ENCODE data around the gene PRKCH.

The PRKCH gene

GRCh38 chr14:61438036-61438435 lies 116.7 kb downstream of the PRKCH start:
- DNase-seq, result no peak
- in situ Hi-C loops (cut with MboI; ENCODE audit: low pct_unique_long_range_greater_than_20kb, low sequenced_read_pairs), result no loop called here

GRCh38 chr14:61438497-61438859 lies 117.1 kb downstream of the PRKCH start:
- DNase-seq, result no peak
- in situ Hi-C loops (cut with MboI; ENCODE audit: low pct_unique_long_range_greater_than_20kb, low sequenced_read_pairs), result no loop called here

DNA sequence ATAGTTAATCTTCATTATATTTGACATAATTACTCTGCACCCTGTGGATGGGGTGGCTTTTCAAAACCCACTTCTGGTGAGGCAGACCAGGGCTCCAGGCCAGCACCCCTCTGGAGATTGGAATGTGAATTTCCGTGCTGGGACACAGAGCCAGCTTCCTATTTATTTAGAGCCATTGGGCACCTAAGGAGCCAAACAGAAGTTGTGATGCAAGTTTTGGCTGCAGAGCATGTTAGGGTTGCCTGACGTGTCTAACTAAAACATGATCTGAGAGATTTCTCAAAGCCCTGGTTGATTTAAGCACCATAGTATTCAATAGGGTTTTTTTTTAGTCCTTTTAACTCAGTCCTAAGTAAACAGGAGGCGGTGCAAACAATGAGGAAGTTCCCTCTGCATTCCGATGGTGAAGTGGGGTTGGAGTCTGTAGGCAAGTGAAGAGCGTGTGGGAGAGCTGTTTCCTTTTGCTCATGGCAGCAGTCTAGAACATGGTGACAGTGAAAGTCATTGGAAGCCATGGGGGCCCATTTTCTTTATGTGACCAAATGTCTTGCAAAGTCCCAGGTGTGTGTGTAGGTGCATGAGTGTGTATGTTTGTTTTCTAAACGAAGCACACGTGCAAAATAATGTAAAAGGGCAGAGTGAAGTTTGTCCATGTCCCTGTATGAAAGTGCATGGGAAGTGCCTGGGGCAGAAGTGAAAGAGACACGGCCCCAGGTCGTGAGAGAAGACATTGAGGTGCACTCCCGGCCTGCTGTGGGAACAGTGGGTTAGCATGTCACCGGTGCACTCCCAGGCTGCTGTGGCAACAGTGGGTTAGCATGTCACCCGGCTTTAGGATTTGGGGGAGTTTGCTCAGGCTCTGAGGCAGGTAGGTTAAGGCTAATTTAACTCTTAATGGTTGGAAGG lies 117.7 kb downstream of the PRKCH start:
- in situ Hi-C loops (cut with MboI; ENCODE audit: low pct_unique_long_range_greater_than_20kb, low sequenced_read_pairs), result no loop called here
- DNase-seq, result peak; percentile 91

DNA sequence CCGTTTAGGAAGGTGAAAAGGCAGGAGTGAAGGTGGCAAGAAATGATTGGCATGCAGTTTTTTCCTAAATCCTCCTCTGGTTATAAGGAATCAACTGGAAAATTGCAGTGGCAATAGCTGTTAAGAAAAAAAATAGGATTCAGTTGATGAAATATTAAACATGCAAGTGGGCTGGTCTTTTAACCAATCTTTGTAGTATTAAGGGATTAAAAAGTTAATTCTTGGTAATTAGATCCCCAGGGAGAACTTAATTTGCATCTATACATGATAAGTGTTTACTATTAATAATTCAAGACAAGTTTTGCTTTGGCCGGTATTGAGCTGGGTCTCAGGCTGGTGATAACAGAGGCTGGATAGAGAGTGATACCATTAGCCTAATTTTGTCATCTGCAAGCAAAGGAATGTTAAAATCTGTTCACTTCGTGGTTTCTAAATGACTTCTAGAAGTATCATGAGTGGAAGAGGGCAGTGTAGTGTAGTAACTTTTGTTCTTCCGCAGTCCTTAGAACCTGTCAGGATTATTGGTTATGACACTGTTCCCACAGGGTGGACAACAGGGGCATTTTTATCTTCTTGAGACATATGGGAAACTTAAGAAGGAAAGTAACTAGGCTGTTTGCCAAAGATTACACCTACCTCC lies 118.5 kb downstream of the PRKCH start:
- no peak for DNase-seq
- in situ Hi-C loops (cut with MboI; ENCODE audit: low pct_unique_long_range_greater_than_20kb, low sequenced_read_pairs), result no loop called here

DNA sequence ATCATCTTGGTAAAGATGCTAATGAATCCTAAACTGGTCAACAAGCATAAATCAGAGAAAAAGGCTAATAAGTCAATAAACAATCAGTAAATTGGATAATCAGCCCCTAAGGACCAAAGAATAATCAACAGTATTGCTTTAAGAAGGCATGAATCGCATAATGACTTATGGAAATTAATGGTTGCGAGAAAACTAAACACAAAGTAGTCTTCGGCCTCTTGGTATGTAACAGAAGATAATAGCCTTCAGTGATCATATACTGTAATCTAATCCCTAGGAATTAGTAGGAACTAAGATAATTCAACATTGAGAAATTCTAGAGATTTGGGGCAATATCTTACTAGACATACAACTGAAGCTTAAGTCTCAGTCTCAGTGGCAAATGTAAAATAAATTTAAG lies 122.1 kb downstream of the PRKCH start:
- DNase-seq, result no peak
- in situ Hi-C loops (cut with MboI; ENCODE audit: low pct_unique_long_range_greater_than_20kb, low sequenced_read_pairs), result no loop called here

GRCh38 chr14:61444215-61444768 lies 122.9 kb downstream of the PRKCH start:
- in situ Hi-C loops (cut with MboI; ENCODE audit: low pct_unique_long_range_greater_than_20kb, low sequenced_read_pairs), result no loop called here
- peak; percentile 56 for DNase-seq

- DNase-seq, result no peak
- in situ Hi-C loops (cut with MboI; ENCODE audit: low pct_unique_long_range_greater_than_20kb, low sequenced_read_pairs), result loop anchor here (25.0 kb wide), 1 partner anchor 686 kb away; no protein-coding TSS in a partner anchor
These were observed 130.1 kb downstream of the PRKCH start for GRCh38 chr14:61451491-61451890.

DNA sequence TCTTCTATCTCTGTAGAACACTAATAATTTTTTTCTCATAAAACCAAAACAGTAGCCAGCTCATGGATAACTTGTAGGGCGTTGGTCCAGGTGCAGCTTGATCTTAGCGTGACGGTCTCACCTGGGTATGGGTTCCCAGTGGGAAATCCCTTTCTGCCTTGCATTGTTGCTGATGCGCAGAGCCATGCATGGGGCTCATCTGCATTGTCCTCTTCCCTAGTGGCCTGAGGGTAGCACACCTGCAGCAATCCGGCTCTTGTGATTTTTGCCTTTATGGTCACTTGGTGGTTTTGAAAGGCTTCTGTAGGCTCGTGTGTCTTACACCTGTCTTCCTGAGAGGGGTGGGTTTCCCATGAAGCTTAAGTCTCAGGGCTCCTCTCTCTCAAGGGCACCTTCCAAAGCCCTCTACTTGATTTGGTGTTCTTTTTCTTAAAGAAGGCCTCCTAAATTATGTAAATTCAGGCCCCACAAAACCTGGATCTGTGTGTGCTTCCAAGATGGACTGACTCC lies 130.6 kb downstream of the PRKCH start:
- DNase-seq, result no peak
- in situ Hi-C loops (cut with MboI; ENCODE audit: low pct_unique_long_range_greater_than_20kb, low sequenced_read_pairs), result loop anchor here (25.0 kb wide), 1 partner anchor 685 kb away; no protein-coding TSS in a partner anchor

DNA sequence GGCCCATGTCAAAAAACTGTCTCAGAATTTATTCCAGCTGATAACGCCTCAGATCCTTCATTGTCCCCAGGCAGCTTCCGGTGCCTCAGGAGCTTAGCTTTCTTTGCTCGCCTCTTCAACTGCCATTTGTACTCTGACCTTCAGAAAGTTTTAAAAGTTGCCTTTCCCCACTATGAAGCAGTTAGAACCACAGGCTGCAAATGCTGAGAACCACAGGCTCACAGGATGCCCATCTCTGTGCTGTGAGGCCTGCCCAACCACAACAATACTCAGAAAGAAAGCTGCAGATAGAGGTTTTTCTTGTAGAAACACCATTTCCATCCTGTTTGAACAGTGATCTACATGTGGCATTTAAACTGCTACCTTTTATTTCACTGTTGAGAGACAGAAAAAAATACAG lies 131.1 kb downstream of the PRKCH start:
- in situ Hi-C loops (cut with MboI; ENCODE audit: low pct_unique_long_range_greater_than_20kb, low sequenced_read_pairs), result loop anchor here (25.0 kb wide), 1 partner anchor 685 kb away; no protein-coding TSS in a partner anchor

GRCh38 chr14:61453103-61453767 lies 131.9 kb downstream of the PRKCH start:
- DNase-seq, result no peak
- in situ Hi-C loops (cut with MboI; ENCODE audit: low pct_unique_long_range_greater_than_20kb, low sequenced_read_pairs), result loop anchor here (25.0 kb wide), 1 partner anchor 684 kb away; no protein-coding TSS in a partner anchor

More for the DNA sequence above, 131.1 kb downstream of the PRKCH start:
- no peak for DNase-seq

- in situ Hi-C loops (cut with MboI; ENCODE audit: low pct_unique_long_range_greater_than_20kb, low sequenced_read_pairs), result loop anchor here (25.0 kb wide), 1 partner anchor 683 kb away; no protein-coding TSS in a partner anchor
- DNase-seq, result no peak
These were observed 133.2 kb downstream of the PRKCH start for GRCh38 chr14:61454545-61454944.

DNA sequence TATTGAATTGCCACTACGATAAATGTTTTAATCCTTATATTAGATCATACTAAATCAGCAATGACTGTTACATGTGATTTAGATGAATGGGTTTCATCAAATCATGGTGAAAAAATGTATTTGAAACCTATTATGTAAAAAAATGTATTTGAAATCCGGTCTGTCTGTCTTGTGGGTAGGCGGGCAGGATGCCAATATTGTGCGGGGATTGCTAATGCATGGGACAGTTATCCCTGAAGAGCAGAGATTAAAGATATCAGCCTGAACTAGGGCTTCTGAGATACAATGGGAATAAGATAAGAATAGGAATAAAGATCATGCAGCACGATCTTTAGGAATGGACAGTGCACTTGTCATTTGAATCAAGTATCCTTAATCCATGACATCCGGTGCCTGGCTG lies 134.0 kb downstream of the PRKCH start:
- no peak for DNase-seq
- in situ Hi-C loops (cut with MboI; ENCODE audit: low pct_unique_long_range_greater_than_20kb, low sequenced_read_pairs), result loop anchor here (25.0 kb wide), 1 partner anchor 682 kb away; no protein-coding TSS in a partner anchor

DNA sequence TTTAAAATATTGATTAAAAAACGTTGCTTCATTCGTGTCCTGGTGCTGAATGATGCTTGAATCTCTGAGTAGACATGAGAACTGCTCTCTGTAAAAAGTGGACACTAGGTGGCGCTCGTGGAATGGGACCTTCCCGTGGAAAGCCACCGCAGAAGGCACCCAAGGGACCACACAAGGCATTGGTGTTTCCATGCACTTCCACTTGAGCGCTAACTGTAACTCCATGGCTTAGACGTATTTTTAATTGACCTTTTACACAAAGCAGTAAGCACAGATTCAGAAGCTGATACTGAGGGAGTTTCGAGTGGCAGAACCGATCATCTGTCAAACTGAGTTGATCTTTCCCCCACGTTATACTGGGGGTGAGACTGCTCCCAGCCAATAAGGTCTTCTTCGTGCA lies 135.3 kb downstream of the PRKCH start:
- in situ Hi-C loops (cut with MboI; ENCODE audit: low pct_unique_long_range_greater_than_20kb, low sequenced_read_pairs), result loop anchor here (25.0 kb wide), 1 partner anchor 681 kb away; no protein-coding TSS in a partner anchor
- peak; percentile 77 for DNase-seq

- DNase-seq, result no peak
- in situ Hi-C loops (cut with MboI; ENCODE audit: low pct_unique_long_range_greater_than_20kb, low sequenced_read_pairs), result loop anchor here (25.0 kb wide), 1 partner anchor 679 kb away; no protein-coding TSS in a partner anchor
These were observed 137.4 kb downstream of the PRKCH start for GRCh38 chr14:61458766-61459165.

GRCh38 chr14:61459229-61459628 lies 137.8 kb downstream of the PRKCH start:
- DNase-seq, result no peak
- in situ Hi-C loops (cut with MboI; ENCODE audit: low pct_unique_long_range_greater_than_20kb, low sequenced_read_pairs), result loop anchor here (25.0 kb wide), 1 partner anchor 678 kb away; no protein-coding TSS in a partner anchor

GRCh38 chr14:61460063-61460462 lies 138.7 kb downstream of the PRKCH start:
- no peak for DNase-seq
- in situ Hi-C loops (cut with MboI; ENCODE audit: low pct_unique_long_range_greater_than_20kb, low sequenced_read_pairs), result loop anchor here (25.0 kb wide), 1 partner anchor 677 kb away; no protein-coding TSS in a partner anchor

- no peak for DNase-seq
- in situ Hi-C loops (cut with MboI; ENCODE audit: low pct_unique_long_range_greater_than_20kb, low sequenced_read_pairs), result loop anchor here (25.0 kb wide), 1 partner anchor 676 kb away; no protein-coding TSS in a partner anchor
These were observed 139.6 kb downstream of the PRKCH start for GRCh38 chr14:61460718-61461611.

GRCh38 chr14:61461808-61462275 lies 140.5 kb downstream of the PRKCH start:
- peak; percentile 86 for DNase-seq
- in situ Hi-C loops (cut with MboI; ENCODE audit: low pct_unique_long_range_greater_than_20kb, low sequenced_read_pairs), result loop anchor here (25.0 kb wide), 1 partner anchor 675 kb away; no protein-coding TSS in a partner anchor
